ENCODE results near the gene DOC2B.
"Not testable (repeated sequence)": the region's sequence is repeated elsewhere in the genome, so short reads cannot be mapped to it uniquely, and the experiment has no call there.

Gene DOC2B

DNA sequence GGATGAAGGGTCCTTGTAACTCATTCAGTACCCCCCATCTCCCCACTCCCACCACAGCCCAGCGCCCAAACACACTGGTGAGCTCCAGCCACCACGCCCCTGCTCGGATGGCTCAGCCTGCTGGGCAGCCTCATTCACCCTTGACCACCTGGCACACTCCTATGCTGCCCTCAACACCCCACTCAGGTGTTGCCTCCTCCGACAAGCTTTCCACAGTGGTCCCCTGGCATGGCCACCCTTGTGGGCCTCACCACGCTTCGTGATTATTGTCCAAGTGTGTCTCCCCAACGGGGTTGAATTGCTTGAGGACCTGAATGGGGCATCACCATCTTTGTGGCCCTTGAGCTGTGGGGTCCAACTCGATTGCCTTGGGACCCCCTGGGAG, 12.0 kb upstream of the DOC2B start:
- H3K4me3 ChIP-seq (ENCODE audit: low read depth, low read length): no peak overlapping the region

DNA sequence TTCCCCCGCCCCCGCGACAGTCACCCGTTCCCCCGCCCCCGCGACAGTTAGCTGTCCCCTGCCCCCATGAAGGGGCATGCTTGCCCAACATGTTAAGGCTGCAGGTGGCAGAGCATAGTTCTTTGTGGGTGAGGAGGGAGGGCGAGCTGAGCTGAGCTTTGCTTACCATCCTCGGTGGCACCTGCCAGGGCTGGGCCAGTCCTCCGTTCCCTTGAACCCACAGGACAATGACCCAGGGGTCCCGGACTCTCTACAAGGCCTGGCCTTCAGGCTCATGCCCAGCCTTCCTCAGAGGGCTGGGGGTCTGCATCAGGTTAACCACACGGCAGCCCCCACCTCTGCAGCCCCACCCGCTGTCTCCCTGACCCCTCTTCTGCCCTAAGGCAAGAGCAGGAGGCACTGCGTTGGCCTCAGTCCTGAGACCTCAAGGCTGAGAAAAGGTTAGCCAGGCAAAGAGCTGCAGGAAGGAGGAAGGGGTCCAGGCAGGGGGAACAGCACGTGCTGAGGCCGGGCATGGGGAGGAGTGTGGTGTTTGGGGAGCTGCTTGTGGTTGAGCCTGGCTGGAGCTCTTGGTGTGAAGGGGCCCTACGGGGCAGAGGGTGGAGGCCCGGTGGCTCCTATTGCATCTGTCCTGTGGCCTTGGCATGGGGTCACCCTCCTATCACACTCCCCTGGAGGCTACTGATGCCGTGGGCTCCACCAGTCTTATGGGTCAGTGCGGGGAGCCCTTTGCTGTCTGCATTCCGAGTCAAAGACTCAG, 11.4 kb upstream of the DOC2B start:
- H3K4me3 ChIP-seq (ENCODE audit: low read depth, low read length): no peak overlapping the region

DNA sequence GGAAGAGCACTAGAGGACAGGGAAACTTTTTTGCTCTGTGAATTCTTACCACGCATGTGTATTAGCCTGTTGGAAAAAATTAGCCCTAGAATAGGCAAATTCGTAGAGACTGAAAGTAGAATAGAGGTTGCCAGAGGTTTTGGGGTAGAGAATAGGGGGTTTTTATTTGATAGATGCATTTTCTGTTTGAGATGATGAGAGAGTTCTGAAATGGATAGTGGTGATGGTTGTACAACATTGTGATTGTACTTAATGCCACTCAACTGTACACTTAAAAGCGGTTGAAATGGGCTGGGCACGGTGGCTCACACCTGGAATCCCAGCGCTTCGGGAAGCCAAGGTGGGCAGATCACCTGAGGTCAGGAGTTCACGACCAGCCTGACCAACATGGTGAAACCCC, 8.0 kb upstream of the DOC2B start:
- H3K4me3 ChIP-seq (ENCODE audit: low read depth, low read length): no peak overlapping the region

DNA sequence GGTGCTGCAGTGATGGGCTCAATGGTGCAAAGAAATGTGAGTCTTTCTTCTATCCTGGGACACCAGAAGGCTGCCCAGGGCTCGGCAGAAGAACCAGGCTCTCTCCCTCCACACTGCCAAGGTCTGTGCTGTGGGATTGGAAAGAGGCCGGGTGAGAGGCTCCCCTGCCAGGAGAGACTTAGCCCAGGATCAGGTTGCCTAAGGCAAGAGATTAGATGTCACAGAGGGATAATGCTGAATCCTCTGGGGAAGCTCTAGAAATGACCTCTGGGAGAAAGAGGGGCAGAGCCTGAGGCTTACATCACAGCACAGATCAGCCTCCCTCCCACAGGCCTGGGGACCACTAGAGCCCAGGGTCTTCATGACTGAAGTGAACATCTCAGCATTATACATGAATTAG, 5.7 kb upstream of the DOC2B start:
- no peak overlapping the region for H3K4me3 ChIP-seq (ENCODE audit: low read depth, low read length)

DNA sequence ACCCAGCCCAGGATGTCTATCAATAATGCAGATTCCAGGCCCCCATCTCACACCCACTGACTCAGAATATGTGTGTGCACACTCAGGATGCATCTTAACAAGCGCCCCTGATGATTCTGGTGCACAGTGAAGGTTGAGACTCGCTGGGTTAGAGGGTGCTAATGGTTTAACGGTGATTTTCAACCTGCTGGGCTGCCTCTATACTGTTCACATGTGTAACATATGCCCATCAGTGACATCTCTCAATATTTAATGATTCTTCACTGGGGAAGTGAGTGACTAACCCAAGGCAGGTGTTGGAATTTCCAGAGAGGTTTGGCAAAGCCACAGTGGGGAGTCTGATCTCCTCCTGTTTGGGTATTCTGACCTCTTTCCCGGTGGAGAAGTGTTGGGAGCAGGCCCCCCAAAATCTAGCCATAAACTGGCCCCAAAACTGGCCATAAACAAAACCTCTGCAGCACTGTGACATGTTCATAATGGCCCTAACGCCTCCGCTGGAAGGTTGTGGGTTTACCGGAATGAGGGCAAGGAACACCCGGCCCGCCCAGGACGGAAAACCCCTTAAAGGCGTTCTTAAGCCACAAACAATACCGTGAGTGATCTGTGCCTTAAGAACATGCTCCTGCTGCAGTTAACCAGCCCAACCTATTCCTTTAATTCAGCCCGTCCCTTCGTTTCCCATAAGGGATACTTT, 4.1 kb upstream of the DOC2B start:
- H3K4me3 ChIP-seq (ENCODE audit: low read depth, low read length): no peak overlapping the region

DNA sequence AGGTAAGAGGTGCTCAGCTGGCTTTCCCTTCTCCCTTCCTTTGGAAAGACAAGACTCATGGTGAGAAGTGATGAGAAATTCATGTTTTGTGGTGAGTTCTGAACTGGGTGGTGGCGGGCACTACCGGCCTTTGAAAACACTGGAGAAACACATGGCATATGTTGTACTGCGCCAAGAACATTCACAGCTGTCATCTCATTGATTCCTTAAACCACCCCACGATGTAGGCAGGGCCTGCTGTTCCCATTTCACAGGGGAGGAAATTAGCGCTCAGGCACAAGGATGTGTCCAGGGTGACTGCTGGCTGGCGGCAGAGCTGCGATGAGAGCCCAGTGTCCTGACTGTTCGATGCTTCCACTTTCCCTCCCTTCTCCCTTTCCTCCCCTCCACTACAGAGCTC, 1.6 kb upstream of the DOC2B start:
- no peak overlapping the region for H3K4me3 ChIP-seq (ENCODE audit: low read depth, low read length)

DNA sequence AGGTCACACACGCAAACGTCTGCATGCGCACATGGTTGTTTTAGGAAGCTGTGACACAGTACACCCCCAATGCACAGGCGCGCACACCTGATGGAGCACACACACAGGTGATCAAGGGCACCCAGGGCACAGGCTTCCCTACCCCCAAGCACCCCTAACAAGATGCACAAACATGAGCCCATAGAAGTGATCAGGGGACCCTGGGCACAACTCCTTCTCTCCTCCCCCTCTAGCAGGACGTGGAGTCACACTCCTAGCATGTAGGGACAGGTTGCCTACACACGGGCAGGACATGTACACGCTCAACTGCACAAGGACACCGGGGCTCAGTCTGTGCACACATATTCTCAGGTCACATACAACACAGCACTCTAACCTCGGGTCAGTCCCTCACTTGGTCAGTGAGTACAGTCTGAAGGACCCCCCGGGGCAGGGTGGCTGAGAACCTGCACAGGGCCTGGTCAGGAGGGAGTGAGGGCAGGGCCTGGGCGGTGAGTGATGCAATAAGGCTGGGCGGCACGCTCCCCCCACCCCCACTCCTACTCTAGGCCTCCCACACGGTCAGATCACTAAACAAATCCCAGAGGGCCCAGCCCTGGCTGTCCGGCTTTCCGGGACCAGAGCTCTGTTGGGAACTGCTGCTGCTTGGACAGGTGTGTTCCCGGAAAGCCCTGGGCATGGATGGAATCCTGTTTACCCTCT, 751 bp upstream of the DOC2B start:
- peak overlapping the region; percentile 35 for H3K4me3 ChIP-seq (ENCODE audit: low read depth, low read length)

DNA sequence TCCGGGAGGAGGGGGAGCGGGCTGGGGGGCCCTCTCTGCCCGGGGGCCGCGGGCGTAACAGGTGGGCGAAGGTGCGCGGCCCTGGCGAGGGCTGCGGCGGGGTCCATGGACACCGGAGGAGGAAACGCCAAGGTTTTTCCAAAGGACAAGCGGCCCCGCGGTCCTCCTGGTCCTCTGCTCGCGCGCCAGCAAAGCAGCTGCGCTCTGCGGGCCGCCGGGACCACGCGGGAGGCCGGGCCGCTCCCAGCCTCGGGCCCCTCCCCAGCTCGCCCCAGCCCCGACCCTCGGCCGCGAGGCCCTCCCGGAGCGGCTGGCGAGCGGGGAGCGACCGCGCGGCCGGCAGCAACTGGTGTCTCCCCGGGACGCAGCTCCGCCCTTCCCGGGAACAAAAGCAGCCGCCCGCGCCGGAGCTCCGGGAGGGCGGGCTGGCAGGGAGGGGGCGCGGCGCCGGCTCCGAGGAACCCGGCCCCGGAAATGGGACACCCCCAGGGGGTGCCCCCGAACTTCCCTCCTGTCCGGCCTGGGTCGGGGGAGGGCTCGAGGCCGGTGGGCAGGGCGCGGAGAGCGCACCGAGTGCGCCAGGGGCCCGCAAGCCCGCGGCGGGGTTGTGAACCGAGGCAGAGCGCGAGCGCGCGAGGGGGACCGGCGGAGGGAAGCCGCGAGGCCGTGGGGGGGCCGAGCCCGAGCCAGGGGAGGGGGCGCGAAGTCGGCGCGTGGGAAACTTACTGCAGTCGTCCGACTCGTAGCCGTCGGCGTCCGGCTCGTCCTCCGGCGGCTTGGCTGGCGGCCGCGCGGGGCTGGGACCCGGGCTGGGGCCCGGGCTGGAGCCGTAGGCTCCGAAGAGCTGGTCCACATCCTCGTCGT, 837 bp downstream of the DOC2B start:
- H3K4me3 ChIP-seq (ENCODE audit: low read depth, low read length): peak overlapping the region; percentile 33

DNA sequence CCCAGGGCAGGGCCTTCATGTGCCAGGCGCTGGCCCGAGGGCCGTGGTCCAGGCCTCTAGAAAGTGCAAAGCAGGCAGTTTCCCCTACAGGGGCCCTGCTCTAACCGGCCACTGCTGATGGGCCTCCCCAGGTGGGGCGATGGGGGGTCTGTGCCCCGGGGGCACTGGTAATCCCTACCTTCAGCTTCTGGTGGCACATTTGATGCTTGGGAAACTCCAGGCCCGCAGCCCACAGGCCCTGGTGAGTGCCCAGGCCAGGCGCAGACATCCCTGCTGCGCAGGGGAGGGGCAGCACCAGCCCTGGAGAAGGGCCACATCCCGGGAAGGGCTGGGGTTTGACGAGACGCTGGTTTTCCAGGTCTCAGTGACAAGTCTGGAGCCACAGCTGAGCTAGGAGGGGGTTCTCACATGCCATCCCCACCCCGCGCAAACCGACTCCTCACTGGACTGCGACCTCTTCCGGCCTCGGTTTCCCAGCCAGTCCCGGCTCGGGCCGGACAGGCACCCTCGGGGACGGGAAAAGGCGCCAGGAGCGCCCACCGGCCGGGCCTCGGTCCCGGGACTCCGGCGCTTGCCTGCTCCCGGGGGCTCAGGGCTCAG, 1.6 kb downstream of the DOC2B start:
- H3K4me3 ChIP-seq (ENCODE audit: low read depth, low read length): peak overlapping the region; percentile 10

DNA sequence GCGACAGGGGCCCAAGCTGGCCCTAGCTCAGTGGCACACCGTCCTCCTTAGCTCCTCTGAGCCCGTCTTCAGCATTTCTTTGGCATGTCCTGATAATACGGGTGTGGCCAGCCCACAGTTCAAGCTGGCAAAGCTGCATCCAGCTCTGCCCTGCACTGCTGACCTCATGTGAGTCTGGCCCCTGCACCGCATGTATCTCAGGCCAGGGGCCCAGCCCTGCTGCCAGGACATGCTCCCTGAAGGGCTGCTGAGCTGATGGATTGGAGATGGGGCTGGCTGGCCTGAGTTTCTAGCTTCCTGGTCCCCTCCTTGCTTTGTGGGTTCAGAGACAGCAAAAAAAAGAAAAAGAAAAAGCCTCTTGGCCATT, 2.4 kb downstream of the DOC2B start:
- no peak overlapping the region for H3K4me3 ChIP-seq (ENCODE audit: low read depth, low read length)

DNA sequence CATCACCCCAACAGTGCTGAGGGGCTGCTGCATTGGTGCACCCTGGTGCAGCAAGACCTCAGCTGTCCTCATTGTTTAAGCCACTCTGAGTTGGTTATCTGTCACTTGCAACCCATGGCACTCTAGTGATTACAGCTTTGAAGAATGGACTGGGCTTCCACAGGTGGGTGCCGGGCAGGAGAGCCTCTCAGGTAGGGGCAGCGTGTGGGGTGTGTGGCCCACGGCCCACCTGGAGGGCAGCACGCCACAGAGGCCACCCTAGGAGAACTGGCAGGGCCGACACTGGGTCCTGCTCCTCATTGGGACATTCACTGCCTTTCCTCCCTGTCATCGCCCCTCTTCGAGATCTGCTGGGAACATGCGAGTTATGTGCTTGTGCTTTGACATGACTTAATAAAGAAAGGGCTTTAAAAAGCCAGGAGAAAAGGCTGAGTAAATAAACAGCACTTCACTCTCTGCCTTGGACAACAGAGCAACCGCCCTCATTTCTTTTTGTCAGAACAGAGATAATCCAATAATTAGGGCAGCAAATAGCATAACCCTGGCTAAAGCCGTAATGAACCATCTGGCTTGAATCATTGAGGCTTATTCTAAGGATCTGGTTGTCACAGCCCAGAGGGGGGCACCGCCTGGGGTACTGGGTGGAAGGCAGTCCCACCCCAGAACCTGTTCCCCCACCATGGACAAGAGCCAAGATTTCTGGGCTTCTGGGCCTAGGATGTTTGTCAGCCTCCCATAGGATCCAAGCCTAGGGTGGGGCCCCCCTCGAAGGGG, 3.0 kb downstream of the DOC2B start:
- no peak overlapping the region for H3K4me3 ChIP-seq (ENCODE audit: low read depth, low read length)

DNA sequence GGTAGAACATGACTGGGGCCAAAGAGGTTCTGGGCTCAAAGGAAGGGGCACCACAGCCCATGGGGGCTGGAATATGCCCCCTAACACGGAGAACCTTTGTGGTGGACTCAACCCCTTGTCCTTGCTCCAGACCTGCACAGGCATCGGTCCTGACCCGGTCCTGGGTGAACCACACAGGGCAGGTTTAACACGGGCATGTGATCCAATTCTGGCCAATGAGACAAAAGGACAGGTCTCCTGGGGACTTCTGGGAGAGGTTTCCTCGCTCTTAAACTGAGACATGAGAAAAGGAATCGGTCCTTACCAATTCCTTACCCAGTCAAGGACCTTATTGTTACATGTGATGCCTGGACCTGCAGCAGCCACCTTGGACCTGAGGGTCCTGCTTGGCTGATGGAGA, 3.7 kb downstream of the DOC2B start:
- no peak overlapping the region for H3K4me3 ChIP-seq (ENCODE audit: low read depth, low read length)

DNA sequence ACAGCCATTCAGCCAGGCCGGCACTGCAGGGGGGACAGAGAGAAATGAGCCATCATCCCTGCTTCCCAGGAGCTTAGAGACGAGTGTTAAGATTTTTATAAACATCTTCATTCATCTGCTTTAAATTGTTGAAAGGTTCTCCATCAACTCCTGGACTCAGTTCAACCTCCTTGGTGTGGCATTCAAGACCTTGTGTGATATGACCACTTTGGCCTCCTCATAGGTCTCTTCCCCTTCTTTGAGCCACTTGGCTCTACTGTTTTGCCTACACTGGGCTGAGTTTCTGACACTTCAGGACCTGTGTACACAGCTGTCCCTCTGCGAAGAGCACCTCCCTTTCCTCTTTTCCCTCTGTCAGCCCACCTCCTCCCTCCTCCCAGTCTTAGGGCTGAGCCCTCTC, 4.3 kb downstream of the DOC2B start:
- no peak overlapping the region for H3K4me3 ChIP-seq (ENCODE audit: low read depth, low read length)

DNA sequence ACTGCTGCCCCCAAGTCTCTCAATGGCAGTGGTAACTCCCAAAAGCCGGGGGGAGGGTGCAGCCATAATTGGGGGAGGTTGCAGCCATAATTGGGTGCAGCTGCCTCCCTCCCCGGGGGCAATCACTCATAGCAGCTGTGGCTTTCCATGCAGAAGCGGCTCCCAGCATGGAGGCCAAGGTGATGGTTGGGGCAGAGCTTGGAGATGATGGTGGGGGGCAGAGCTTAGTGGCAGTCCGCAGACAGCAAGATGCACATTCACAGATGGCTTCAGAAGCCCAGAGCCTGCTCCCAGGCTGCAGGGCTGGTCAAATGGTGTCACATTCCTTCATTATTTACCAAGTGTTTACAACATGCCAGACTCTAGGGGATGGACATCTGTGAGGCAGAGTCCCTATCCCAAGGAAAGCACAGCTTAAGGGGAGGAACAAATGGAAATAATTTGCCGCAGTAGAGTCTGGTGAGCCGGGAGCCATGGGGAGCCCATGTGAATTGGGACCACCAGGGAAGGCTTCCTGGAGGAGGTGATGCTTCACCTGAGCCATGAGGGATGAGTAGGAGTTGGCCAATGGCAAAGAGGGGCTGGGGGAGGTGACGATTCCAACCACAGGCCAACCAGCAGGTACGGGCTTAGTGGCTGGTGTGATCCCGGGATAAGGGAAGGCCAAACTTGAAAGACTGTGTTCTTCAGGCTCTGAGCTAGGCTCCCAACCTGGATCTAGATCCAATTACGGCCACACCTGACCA, 8.1 kb downstream of the DOC2B start:
- no peak overlapping the region for H3K4me3 ChIP-seq (ENCODE audit: low read depth, low read length)

DNA sequence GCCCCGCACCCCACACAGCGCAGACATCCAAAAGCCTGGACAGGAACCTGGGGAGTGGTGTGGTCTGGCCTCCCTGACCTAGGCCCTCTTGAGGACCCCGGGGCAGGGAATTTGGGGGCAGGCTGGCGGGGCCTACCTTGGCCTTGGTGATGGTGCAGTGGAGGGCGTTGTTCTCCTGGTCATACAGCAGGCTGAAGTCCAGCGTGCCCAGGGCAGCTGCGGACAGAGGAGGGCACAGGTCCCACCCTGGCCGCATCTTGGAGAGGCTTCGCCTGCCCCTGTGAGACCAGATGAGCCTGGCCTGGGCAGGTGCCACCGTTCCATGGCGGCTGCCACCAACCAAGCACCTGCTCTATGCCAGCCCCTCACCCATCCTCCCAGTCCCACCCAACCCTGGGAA, 9.0 kb downstream of the DOC2B start:
- H3K4me3 ChIP-seq (ENCODE audit: low read depth, low read length): no peak overlapping the region

DNA sequence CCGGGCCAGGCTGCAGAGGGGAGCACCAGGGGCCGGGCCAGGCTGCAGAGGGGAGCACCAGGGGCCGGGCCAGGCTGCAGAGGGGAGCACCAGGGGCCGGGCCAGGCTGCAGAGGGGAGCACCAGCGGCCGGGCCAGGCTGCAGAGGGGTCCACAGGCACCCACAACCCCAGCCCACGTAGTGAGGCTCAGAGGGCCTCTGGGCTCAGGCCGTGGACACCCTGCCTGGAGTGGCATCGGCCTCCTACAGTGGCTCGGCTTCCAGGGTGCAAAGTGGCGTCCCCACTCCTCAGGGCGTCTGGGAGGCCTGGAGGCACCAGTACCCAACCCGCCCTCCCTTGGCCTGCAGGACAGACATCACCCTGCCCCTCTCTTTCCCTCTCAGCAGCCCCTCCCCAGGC, 9.6 kb downstream of the DOC2B start:
- H3K4me3 ChIP-seq (ENCODE audit: low read depth, low read length): no peak overlapping the region

DNA sequence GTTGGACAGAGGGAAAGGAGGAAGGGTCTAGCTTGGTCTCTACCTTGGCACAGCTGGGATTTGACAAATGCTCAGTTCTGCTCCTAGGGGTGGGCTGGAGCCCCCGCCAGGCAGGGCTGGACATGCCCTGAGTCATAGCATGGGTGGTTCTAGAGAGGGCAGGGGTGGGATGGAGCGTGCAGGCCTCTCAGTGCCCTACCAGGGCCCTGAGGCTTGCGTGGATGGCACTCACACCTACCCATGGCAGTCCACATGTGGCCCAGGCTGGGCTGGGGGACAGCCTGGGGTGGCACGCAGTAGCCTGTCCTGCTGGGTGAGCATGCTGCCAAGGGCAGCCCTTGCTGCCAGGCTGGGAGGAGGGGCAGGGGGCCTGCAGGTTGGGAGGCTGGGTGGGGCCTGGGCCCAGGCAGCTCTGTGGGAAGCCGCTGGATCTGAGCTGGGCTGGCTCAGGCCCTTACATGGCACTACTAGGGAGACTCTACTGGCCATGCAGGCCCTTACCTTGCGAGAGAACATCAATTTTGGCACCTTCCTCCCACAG, 11.2 kb downstream of the DOC2B start:
- H3K4me3 ChIP-seq (ENCODE audit: low read depth, low read length): no peak overlapping the region

DNA sequence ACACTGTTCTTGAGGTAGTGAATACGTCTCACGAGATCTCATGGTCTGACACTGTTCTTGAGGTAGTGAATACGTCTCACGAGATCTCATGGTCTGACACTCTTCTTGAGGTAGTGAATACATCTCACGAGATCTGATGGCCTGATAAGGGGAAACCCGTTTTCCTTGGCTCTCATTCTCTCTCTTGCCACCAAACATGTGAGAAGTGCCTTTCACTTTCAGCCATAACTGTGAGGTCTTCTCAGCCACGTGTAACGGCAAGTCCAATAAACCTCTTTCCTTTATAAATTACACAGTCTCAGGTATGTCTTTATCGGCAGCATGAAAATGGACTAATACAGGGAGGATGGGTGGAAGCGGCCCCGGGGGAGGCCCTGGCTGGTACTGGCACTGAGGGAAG, 12.8 kb downstream of the DOC2B start:
- H3K4me3 ChIP-seq (ENCODE audit: low read depth, low read length): not testable (repeated sequence)

DNA sequence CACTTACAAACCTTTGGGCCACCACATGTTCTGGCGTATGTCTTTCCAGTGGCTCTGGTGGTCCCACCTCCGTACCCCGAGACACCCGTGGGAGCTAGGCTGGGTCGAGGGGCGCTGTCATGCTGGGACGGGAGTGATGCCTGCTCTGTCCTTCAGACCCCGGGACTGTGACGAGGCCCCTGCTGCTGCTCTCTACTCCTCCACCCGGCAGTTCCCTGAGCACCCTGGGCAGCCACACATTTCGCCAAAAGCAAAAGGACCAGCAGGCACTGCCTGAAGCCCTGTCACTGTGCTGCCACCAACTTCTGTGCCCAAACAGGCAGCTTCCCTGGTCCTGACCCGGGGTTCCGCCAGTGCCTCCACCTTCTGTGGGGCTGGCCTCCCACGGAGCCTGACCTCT, 15.5 kb downstream of the DOC2B start:
- H3K4me3 ChIP-seq (ENCODE audit: low read depth, low read length): no peak overlapping the region

All from iPS-11a (cell line).